Skeletal muscle satellite cell (primary cell): ENCODE measurements around the gene LGMN.
"Not testable (repeated sequence)": the region's sequence is repeated elsewhere in the genome, so short reads cannot be mapped to it uniquely, and the experiment has no call there.

Source experiments
- H3K27me3 ChIP-seq: 2 replicates; pipeline ENCODE4 v1.7.0; 2013; ENCODE audit warnings: low read length; ENCODE audit not compliant: control insufficient read depth, insufficient read depth
- H3K36me3 ChIP-seq: 2 replicates; pipeline ENCODE4 v1.7.0; 2013; ENCODE audit warnings: mild to moderate bottlenecking, control low read depth, low read length; ENCODE audit not compliant: insufficient read depth
- H3K4me1 ChIP-seq: 2 replicates; pipeline ENCODE4 v1.7.0; 2013; ENCODE audit warnings: low read length; ENCODE audit not compliant: control insufficient read depth, insufficient read depth
- H3K4me2 ChIP-seq: 2 replicates; pipeline ENCODE4 v1.7.0; 2013; ENCODE audit warnings: mild to moderate bottlenecking, low read length
- H3K4me3 ChIP-seq: 2 replicates; pipeline ENCODE4 v1.7.0; 2013; ENCODE audit warnings: low read length
- H3K9ac ChIP-seq: 2 replicates; pipeline ENCODE4 v1.7.0; 2013; ENCODE audit warnings: mild to moderate bottlenecking, low read depth, low read length, moderate library complexity
- H3K9me3 ChIP-seq: replicated peaks from 2 replicates; pipeline ENCODE4 v1.7.0; 2013; ENCODE audit warnings: mild to moderate bottlenecking, control low read depth, low read length

LGMN gene

GRCh38 chr14:92759300-92759678, 10.9 kb upstream of the LGMN start:
- no peak overlapping the region for H3K4me2 ChIP-seq
- H3K4me1 ChIP-seq: no peaks in the 10 kb centered on the region
- H3K9me3 ChIP-seq: no peaks in the 10 kb centered on the region
- H3K27me3 ChIP-seq: peaks cover 11% of the 10 kb centered on the region
- no peaks in the 10 kb centered on the region for H3K36me3 ChIP-seq
- no peak overlapping the region for H3K4me3 ChIP-seq
- H3K9ac ChIP-seq: no peak overlapping the region

DNA sequence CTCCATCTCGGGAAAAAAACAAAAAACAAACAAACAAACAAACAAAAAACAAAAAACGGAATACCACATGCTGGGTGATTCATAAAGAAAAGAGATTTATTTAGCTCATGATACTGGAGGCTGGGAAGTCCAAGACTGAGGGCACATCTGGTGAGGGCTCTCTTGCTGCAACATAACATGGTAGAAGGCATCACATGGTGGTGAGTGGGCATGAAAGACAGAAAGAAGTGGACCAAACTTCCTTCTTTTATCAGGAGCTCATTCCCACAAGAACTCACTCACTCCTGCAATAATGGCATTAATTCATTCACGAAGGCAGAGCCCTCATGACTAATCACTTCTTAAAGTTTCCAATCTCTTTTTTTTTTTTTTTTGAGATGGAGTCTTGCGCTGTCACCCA, 8.0 kb upstream of the LGMN start:
- no peaks in the 10 kb centered on the region for H3K4me1 ChIP-seq
- H3K4me3 ChIP-seq: no peak overlapping the region
- no peaks in the 10 kb centered on the region for H3K36me3 ChIP-seq
- peaks cover 23% of the 10 kb centered on the region for H3K27me3 ChIP-seq
- H3K9me3 ChIP-seq: no peaks in the 10 kb centered on the region
- no peak overlapping the region for H3K9ac ChIP-seq
- no peak overlapping the region for H3K4me2 ChIP-seq

DNA sequence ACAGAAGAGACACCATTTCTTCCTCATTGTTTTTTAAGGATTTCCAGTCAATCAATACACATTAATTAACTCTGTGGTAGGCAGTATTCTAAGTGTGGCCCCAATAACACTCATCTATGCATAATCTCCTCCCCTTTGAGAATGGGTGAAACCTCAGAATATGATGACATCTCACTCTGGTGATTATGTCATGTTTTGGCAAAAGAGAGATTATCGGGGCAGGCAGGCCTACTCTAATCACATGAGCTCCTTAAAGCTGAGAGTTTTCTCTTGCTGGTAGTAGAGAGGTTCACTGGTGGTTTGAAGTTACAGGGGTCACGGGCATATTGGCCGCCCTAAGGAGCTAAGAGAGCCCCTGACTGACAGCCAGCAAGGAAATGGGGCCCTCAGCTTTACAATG, 7.1 kb upstream of the LGMN start:
- no peaks in the 10 kb centered on the region for H3K9me3 ChIP-seq
- H3K4me3 ChIP-seq: no peak overlapping the region
- H3K9ac ChIP-seq: no peak overlapping the region
- H3K36me3 ChIP-seq: no peaks in the 10 kb centered on the region
- no peak overlapping the region for H3K4me2 ChIP-seq
- H3K27me3 ChIP-seq: peaks cover 26% of the 10 kb centered on the region
- no peaks in the 10 kb centered on the region for H3K4me1 ChIP-seq

- Histone ChIP-seq H3K9ac (no peak overlapping the region), H3K4me2 (no peak overlapping the region), H3K9me3 (no peaks in the 10 kb centered on the region), H3K27me3 (peaks cover 26% of the 10 kb centered on the region), H3K36me3 (no peaks in the 10 kb centered on the region), H3K4me1 (no peaks in the 10 kb centered on the region), H3K4me3 (no peak overlapping the region)
These were observed 6.5 kb upstream of the LGMN start for GRCh38 chr14:92754966-92755365.

DNA sequence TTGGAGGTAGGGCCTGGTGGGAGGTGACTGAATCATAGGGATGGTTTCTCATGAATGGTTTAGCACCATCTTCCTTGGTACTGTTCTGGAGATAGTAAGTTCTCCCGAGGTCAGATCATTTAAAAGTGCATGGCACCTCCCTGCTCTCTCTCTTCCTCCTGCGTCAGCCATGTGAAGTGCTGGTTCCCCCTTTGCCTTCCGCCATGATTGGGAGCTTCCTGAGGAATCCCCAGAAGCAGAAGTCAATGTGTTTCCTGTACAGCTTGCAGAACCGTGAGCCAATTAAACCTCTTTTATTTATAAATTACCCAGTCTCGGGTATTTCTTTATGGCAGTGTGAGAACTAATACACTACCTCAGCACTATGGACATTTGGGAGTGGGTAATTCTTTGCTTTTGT, 4.8 kb upstream of the LGMN start:
- H3K27me3 ChIP-seq: peaks cover 26% of the 10 kb centered on the region
- no peak overlapping the region for H3K9ac ChIP-seq

DNA sequence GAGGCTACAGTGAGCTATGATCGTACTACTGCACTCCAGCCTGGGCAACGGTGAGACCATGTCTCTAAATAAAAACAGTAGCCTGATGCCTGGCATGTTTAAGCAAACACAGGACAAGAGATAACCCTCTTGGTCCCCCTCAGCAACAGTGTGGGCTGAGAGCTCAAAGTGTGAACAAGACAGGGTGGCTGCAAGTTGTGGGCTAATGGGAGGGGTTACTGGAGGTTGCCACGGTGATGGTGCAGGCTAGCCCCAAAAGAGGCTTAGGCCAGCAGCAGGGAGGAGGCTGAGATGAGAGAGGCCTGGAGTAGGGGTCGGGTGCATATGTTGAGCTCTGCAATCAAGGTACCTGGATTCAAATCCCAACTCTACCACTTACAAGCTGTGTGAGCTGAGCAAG, 3.4 kb upstream of the LGMN start:
- no peak overlapping the region for H3K4me2 ChIP-seq
- H3K9me3 ChIP-seq: no peaks in the 10 kb centered on the region
- peaks cover 8% of the 10 kb centered on the region for H3K4me1 ChIP-seq
- H3K4me3 ChIP-seq: no peak overlapping the region
- H3K27me3 ChIP-seq: peaks cover 26% of the 10 kb centered on the region
- no peaks in the 10 kb centered on the region for H3K36me3 ChIP-seq
- H3K9ac ChIP-seq: no peak overlapping the region

More for the DNA sequence above, 4.8 kb upstream of the LGMN start:
- Histone ChIP-seq H3K9me3 (no peaks in the 10 kb centered on the region), H3K4me1 (peaks cover under 1% of the 10 kb centered on the region), H3K36me3 (no peaks in the 10 kb centered on the region), H3K4me2 (no peak overlapping the region), H3K4me3 (no peak overlapping the region)

GRCh38 chr14:92750994-92751400, 2.6 kb upstream of the LGMN start:
- Histone ChIP-seq H3K9ac (no peak overlapping the region), H3K36me3 (no peaks in the 10 kb centered on the region), H3K4me3 (no peak overlapping the region)

GRCh38 chr14:92750222-92750728, 1.8 kb upstream of the LGMN start:
- not testable (repeated sequence) for H3K4me1 ChIP-seq, H3K4me3 ChIP-seq, H3K4me2 ChIP-seq, H3K9me3 ChIP-seq, H3K9ac ChIP-seq, H3K36me3 ChIP-seq
- H3K27me3 ChIP-seq: peaks cover 26% of the 10 kb centered on the region

More at GRCh38 chr14:92750994-92751400, 2.6 kb upstream of the LGMN start:
- peaks cover 26% of the 10 kb centered on the region for H3K27me3 ChIP-seq
- H3K9me3 ChIP-seq: no peaks in the 10 kb centered on the region
- H3K4me2 ChIP-seq: no peak overlapping the region
- H3K4me1 ChIP-seq: peaks cover 8% of the 10 kb centered on the region

DNA sequence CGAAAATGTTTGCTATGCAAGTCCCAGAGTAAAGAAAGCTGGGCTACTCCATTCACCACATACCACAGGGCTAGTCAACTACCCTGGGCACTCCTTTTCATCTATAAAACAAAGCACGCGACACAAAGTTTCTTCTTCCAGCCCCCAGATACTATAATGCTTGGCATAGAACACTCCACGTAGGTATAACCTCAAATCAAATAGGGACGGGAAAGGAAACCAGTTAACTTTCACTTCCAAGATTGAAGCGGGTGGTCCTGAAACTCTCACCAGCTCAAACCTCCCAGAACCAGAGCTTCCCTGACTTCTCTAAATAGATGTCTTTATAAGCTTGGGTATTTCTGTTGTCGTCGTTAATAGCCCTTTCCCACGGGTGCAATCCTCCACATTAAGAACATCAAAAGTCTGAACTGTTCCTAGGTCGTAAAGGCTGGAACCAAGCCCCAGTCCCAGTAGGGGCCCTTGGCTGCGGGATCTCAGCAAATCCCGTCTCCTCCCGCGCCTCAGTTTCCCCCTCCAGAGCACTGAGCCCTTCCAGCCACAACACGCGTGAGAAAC, 647 bp downstream of the LGMN start:
- peaks cover 18% of the 10 kb centered on the region for H3K27me3 ChIP-seq
- H3K4me2 ChIP-seq: peak overlapping the region; percentile 91
- no peaks in the 10 kb centered on the region for H3K9me3 ChIP-seq
- H3K9ac ChIP-seq: peak overlapping the region; percentile 74
- peak overlapping the region; percentile 80 for H3K4me3 ChIP-seq
- no peaks in the 10 kb centered on the region for H3K36me3 ChIP-seq
- H3K4me1 ChIP-seq: peaks cover 8% of the 10 kb centered on the region

DNA sequence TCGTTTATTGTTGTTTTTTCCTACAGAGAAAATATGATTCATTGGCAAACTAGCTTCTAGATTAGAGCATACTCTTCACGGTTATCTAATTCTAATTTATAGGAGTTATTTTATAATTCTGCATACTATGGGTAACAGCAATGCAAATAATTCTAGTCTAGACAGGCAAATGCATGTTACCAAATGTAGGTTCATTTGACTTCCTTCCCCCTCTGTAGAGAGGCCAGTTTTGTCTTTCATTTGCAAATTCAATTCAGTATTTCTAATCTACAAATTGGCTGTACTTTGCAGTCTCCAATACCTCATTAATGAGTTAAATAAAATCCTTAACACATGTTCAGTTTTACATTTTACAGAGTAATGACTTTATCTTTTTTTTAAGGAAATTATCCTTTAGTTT, 4.2 kb downstream of the LGMN start:
- Histone ChIP-seq H3K27me3 (no peaks in the 10 kb centered on the region), H3K4me2 (no peak overlapping the region), H3K36me3 (no peaks in the 10 kb centered on the region), H3K4me1 (peaks cover 8% of the 10 kb centered on the region), H3K4me3 (no peak overlapping the region), H3K9me3 (no peaks in the 10 kb centered on the region), H3K9ac (no peak overlapping the region)

DNA sequence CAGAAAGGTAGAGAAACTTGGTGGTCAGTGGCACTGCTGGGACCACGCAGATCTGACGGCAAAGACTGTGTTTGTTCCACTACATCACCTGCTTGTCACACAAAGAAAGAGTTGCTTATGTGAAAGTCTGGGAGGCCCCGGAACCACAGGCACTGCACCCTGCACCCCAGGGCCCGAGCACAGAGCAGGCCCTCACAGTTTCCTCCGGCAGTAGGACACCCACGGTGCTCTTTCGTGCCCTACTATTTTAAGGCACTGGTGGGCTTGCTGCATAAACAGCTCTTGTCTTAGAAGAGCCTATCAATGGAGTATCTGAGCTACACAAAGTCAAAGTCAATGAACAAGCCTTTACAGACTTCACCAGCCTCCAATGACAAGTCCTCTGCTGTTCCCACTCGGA, 8.0 kb downstream of the LGMN start:
- Histone ChIP-seq H3K27me3 (peaks cover 5% of the 10 kb centered on the region), H3K36me3 (no peaks in the 10 kb centered on the region), H3K9ac (no peak overlapping the region), H3K4me3 (no peak overlapping the region), H3K4me1 (no peaks in the 10 kb centered on the region), H3K9me3 (no peaks in the 10 kb centered on the region), H3K4me2 (no peak overlapping the region)

DNA sequence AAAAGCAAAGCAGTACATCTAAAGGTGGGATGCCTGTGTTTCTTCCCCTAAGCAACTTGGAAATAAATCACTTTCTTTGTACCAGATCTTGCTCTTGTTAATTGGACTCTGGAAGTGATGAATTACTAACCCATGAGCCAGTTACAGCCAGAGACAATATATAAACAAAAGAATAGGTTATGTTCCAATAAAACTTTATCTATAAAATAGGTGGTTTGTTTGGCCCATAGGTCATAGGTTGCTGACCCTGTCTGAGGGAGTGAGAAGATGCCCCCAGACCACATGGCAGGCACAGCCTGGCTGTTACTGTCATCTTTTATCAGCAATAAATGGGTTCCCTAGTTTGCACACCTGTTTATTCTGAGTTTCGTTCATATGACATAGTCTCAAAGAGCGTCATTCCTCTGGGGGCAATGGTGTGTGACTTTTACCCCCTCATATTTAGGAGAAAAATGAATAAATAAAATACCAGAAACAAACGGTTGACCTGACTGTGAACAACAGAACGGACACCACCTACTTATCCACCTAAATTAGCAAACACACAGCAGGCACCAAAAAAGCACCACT, 10.7 kb downstream of the LGMN start:
- H3K4me3 ChIP-seq: no peak overlapping the region
- no peaks in the 10 kb centered on the region for H3K9me3 ChIP-seq
- no peak overlapping the region for H3K4me2 ChIP-seq
- H3K36me3 ChIP-seq: no peaks in the 10 kb centered on the region
- peaks cover 10% of the 10 kb centered on the region for H3K27me3 ChIP-seq
- no peaks in the 10 kb centered on the region for H3K4me1 ChIP-seq
- no peak overlapping the region for H3K9ac ChIP-seq
